Pulmonary artery endothelial cell (primary cell): ENCODE data around the gene SPATS1. TPM values are rescaled to one million over a fixed set of nuclear protein-coding genes. Genes with fewer than 3 reads are reported as not detected.

Experiments used
- DNase-seq: peaks from one replicate; pipeline ENCODE4 v3.0.0-alpha.2; 2011; ENCODE audit warnings: low read depth, low spot score
- total RNA-seq: library from RNA; depleted of rRNA; stranded (reverse); fragments of >200 nt; gene quantifications from 2 replicates; pipeline ENCODE4 v1.2.3, GENCODE V29; 2014

The SPATS1 gene
- total RNA-seq, 1 donor from 2014 or later, result not detected

GRCh38 chr6:44387346-44388134, 45.1 kb downstream of the SPATS1 start, which contains the start of gene CDC5L:
CDC5L (plus strand) TSS chr6:44387706; CDS start chr6:44387824, 118 bp downstream.
- peak; percentile 98 for DNase-seq

GRCh38 chr6:44388135-44388487, 45.7 kb downstream of the SPATS1 start:
- no peak for DNase-seq

DNA sequence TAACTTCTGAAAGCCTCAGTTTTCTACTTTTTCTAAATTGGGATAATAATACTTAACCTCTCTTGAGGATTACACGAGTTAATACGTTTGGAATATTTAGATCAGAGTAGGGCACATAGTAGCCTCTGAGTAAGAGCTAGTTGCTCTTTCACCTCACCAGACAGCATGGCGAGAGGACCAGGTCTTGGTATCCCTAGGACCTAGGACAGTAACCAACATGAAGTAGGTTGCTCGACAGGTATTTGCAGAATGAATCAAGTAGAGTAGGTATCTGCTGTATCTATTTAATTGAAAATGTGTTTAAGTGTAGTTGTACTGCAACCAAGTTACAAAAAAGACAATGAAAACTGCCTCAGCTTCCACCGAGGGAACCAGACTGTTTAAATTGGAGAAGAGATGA, 46.4 kb downstream of the SPATS1 start:
- DNase-seq, result no peak

DNA sequence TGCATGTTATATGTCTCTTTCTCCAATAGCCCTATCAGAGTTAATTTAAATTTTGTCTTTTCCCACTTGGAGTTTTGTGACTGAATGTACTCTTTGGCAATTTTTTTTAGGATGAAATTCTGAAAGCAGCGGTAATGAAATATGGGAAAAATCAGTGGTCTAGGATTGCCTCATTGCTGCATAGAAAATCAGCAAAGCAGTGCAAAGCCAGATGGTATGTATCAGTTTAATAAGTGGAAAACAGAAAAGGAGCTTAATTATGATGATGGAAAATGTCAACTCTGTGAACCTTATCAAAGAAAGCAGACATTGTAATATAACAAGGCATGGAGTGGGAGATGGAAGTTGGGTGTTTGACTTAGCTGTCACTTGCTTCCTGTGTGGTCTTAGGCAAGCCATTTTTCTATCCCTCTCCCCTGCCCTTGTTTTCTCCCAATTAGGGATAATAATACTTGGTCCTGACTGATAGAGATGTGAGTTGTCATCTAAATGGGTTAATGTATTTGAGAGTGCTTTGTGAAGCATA, 47.8 kb downstream of the SPATS1 start:
- DNase-seq, result no peak

Other genes starting within 250 kb of the SPATS1 start
- 60.5 and 70.8 TPM in 2 replicates for gene MRPL14, start 215.2 kb upstream of the SPATS1 start, total RNA-seq
- gene TMEM63B, start 215.1 kb upstream of the SPATS1 start, total RNA-seq, result 14.0 and 21.8 TPM in 2 replicates
- gene CAPN11, start 183.8 kb upstream of the SPATS1 start, total RNA-seq, result 0.67 and 2.7 TPM in 2 replicates
- 0.13 TPM in 1 of 2 replicates, not detected in the other for gene MYMX, start 125.7 kb upstream of the SPATS1 start, total RNA-seq
- 72.0 and 88.4 TPM in 2 replicates for gene SLC29A1, start 119.1 kb upstream of the SPATS1 start, total RNA-seq
- 779 and 1,245 TPM in 2 replicates for gene HSP90AB1, start 95.5 kb upstream of the SPATS1 start, total RNA-seq
- gene SLC35B2, start 85.1 kb upstream of the SPATS1 start, total RNA-seq, result 43.8 and 57.0 TPM in 2 replicates
- 9.6 and 14.0 TPM in 2 replicates for gene NFKBIE, start 77.1 kb upstream of the SPATS1 start, total RNA-seq
- 0.07 and 0.11 TPM in 2 replicates for gene TMEM151B, start 72.2 kb upstream of the SPATS1 start, total RNA-seq
- 17.3 and 27.0 TPM in 2 replicates for gene AARS2, start 29.3 kb upstream of the SPATS1 start, total RNA-seq
- gene CDC5L, start 45.1 kb downstream of the SPATS1 start, total RNA-seq, result 21.1 and 28.5 TPM in 2 replicates